UCSD-AML1 (cell line): Measurements from ENCODE around the gene TMEM143.

Experiments
- DNase-seq: peaks from one replicate; lab custom pipeline; 2025; ENCODE audit not compliant: unreplicated experiment; lab: John Stamatoyannopoulos, UW

TMEM143 gene

GRCh38 chr19:48361912-48362311, 1.8 kb downstream of the TMEM143 start:
- no peak for DNase-seq

GRCh38 chr19:48359123-48359522, 4.6 kb downstream of the TMEM143 start:
- DNase-seq = no peak

GRCh38 chr19:48355365-48355954, 8.3 kb downstream of the TMEM143 start:
- DNase-seq = no peak

DNA sequence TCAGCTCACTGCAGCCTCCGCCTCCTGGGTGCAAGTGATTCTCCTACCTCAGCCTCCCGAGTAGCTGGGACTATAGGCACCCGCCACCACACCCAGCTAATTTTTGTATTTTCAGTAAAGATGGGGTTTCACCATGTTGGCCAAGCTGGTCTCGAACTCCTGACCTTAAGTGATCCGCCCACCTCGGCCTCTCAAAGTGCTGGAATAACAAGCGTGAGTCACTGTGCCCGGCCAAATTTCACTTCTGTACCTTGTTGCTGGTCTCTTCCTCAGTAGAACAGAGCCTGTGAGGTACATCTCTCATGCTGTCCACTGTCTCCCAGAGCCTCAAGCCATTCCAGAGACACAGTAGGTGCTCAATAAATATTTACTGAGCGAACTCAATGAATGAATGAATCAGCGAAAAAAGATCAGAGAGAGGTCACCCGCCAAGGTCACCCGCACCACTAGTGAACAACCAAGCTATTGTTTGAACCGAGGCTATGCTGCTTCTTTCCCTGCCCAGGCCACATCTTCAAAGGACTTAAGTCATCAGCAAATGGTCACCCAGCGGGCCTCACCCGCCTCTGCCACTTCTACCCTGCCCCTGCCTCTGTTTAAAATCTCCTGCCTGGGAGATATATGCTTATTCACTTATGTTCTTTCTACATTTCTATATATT, 9.3 kb downstream of the TMEM143 start:
- no peak for DNase-seq

DNA sequence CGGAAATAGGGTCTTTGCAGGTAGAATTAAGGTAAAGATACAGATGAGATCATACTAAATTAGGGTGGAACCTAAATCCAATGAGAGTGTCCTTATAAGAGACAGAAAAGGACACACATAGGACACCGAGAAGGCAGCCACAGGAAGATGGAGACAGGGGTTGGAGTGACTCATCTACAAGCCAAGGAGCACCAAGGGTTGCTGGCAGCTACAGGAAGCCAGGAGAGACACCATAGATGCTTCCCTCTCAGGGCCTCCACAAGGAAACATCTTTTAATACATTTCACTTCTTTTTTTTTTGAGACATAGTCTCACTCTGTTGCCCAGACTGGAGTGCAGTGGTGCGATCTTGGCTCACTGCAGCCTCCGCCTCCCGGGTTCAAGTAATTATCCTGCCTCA, 10.1 kb downstream of the TMEM143 start:
- no peak for DNase-seq

- DNase-seq = peak; percentile 75
Observed at GRCh38 chr19:48351341-48351752, 12.4 kb downstream of the TMEM143 start.

GRCh38 chr19:48350856-48351255, 12.9 kb downstream of the TMEM143 start:
- no peak for DNase-seq

GRCh38 chr19:48348737-48349136, 15.0 kb downstream of the TMEM143 start:
- DNase-seq = no peak

DNA sequence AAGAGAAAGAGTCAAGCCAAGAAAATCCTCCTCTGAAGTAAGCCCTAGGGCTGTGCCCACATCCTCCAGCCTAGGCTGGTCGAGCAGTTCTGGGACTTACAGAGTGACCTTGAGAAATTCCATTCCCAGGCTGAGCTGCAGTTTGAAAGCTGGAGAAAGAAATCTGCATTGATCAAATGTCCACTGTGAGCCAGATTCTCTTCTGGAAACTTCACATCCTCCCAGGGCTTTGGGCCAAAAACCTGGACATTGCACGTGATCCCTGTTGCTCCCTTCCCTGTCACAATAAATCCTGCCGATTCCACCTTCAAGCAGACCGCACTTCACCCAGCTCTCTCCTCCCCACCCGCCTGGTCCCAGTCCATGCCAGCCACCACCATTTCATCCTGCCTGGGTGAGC, 15.7 kb downstream of the TMEM143 start:
- no peak for DNase-seq

DNA sequence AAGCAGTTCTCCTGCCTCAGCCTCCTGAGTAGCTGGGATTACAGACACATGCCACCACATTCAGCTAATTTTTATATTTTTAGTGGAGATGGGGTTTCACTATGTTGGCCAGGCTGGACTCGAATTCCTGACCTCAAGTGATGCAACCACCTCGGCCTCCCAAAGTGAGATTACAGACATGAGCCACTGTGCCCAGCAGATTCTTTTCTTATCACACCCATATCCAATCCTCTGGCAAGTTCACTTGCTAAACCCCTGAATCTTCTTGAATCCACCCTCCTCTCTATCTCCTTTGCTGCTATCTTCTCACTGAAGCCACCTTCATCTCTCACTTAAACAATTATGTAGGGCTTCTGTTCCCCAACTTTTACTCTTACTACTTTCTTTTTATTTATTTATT, 17.5 kb downstream of the TMEM143 start:
- no peak for DNase-seq

GRCh38 chr19:48344892-48345291, 18.8 kb downstream of the TMEM143 start:
- no peak for DNase-seq

- no peak for DNase-seq
Observed at GRCh38 chr19:48342841-48343540, 20.7 kb downstream of the TMEM143 start.

GRCh38 chr19:48342414-48342738, 21.4 kb downstream of the TMEM143 start:
- DNase-seq = no peak

- no peak for DNase-seq
Observed at GRCh38 chr19:48341515-48342413, 22.0 kb downstream of the TMEM143 start.

GRCh38 chr19:48340995-48341394, 22.7 kb downstream of the TMEM143 start:
- no peak for DNase-seq

DNA sequence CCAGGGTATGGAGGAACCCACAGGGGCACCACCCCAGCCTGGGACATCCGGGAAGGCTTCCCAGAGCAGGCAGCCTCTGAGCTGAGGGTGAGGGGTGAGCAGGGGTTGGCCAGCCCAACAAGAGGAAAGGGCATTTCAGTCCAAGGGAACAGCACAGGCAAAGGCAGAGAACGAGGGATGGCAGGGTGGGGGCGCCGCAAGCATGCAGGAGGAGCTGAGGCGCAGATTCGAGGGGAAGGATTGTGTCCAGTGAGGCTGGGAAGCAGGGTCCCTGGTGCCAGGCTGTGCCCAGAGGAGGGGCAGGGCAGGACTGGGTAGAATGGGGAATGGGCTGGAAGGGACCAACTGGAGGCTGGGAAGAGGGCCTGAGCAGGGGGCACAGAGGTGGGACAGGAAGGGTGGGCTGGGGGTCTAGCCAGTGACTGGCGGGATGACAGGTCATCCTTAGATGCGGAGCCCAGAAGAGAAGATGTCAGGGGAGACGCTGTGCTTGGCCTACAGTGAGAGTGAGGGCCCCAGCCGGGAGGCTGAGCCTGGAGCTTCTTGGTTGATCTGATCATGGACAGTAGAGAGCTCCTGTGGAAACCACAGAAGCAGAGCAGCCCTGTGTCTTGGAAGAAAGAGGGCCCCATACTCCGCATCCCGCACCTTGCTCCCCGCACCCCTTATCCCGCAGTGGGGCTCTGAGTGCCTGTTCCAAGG, 24.8 kb downstream of the TMEM143 start:
- DNase-seq = no peak

GRCh38 chr19:48338253-48338755, 25.4 kb downstream of the TMEM143 start:
- DNase-seq = no peak

- DNase-seq = peak; percentile 96
Observed at GRCh38 chr19:48333467-48334384, 30.0 kb downstream of the TMEM143 start.

- peak; percentile 71 for DNase-seq
Observed at GRCh38 chr19:48332662-48333466, 30.9 kb downstream of the TMEM143 start.
